HG03025 (cell line): ENCODE measurements around the gene NEDD4L.

Source experiments
- ATAC-seq: cut with Tn5 transposase; IDR thresholded peaks from one replicate; pipeline ENCODE4 v1.9.1; 2021; ENCODE audit warnings: mild to moderate bottlenecking, moderate library complexity; ENCODE audit not compliant: unreplicated experiment, low FRiP score

Gene NEDD4L

GRCh38 chr18:58401191-58401590, 357.2 kb downstream of the NEDD4L start:
- ATAC-seq, result no peak

DNA sequence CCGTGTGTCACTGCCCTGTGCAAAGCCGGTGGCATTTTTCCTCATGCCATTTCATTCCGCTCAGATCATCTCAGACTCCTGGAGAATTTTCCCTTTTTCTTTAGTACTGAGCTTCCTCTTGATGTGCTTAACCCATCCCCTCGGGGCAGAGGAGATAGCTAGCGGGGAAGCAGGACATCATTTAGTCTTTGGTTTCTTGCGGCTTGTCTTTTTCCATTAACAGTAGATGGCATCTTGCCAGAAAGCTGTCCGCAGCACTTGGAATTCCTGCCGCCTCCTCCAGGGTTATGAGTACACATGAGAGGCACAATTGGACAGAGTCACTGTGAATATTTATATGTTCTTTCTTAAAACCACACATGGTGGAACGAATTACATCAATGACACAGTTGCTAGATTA, 358.2 kb downstream of the NEDD4L start:
- ATAC-seq, result no peak

DNA sequence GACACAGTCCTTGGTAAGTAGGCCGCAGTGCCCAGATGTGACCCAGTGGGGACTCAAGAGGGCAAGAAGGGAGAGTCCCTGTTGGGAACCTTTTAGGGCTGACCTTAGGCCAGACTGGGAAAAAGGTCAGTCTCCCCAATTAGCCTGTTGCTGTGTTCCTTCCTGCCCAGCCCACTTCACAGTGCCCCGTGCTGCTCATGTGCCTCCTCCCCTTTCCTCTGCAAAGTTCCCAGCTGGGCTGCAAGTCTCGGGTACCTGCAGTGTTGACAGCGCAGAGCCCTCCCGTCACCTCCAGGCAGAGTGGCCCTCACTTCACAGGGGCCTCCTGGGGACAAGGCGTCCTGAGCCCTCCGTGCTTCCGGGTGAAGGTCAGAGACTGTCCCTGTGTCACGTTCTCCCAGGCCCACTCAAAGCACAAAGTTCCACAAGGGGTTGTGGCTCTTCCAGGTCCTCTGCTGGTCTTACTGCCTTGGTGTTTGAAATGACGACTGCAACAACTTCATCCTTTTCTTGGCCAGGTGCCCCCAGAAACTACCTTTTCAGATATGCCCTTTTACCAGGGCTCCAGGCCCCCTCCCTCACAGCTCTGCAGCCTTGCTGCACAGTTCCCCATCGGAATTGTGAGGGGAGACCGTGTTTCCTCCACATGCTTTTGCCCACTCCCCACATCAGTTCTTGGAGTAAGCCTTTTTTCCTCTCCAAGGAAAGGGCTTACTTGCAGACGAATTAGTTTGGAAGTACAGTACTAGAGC, 359.1 kb downstream of the NEDD4L start:
- no peak for ATAC-seq

GRCh38 chr18:58403799-58404455, 359.9 kb downstream of the NEDD4L start:
- no peak for ATAC-seq

GRCh38 chr18:58405107-58405898, 361.3 kb downstream of the NEDD4L start:
- ATAC-seq, result no peak

GRCh38 chr18:58407263-58407648, 363.2 kb downstream of the NEDD4L start:
- no peak for ATAC-seq

GRCh38 chr18:58407649-58408407, 363.8 kb downstream of the NEDD4L start:
- no peak for ATAC-seq

DNA sequence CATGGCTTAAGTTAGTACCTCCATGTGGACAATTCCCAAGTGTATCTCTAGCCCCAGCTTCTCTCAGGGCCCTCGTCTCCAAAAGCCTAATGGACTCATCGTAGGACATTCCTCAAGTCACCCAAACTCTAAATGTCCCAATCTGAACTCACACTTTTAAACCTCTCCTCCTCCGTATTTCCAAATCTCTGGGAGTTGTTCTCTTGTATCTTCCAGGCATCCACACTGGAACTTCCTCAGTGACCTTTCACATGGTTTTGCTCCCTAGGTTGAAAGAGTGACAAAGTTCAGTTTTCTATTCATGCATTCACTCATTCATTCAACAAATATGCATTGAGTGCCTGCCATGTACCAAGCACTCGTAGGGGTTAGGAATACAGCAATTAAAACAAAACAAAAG, 364.6 kb downstream of the NEDD4L start:
- ATAC-seq, result no peak

DNA sequence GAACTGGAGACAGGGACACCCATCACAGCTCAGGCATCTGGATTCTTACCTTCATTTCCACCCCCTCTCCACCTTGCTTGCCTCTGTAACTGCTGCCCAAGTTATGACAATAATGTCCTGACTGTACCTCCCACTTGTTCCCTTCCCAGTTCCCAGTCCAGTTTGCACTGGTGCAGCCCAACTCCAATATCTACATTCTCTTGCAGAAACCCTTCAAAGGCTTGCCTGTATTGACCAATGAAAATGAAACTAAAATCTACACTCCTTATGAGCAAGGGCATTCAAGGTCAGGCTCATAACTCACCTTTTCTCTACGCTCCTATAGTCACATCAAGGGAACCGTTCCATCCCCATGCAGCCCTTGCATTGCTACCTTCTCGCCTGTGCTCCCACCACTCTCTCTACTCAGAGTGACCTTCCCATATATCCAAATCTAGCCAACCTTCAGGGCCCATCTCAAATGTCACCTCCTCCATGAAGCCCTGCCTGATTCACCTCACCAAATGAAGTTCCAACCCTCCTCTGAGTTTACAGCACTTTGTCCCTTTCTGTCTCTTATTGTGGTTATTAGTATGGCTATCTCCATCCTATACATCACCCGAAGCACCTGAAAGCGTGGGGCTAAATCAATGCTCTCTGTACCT, 365.9 kb downstream of the NEDD4L start:
- ATAC-seq, result no peak

GRCh38 chr18:58411323-58411722, 367.3 kb downstream of the NEDD4L start:
- ATAC-seq, result no peak

GRCh38 chr18:58412844-58413666, 369.0 kb downstream of the NEDD4L start:
- ATAC-seq, result no peak

DNA sequence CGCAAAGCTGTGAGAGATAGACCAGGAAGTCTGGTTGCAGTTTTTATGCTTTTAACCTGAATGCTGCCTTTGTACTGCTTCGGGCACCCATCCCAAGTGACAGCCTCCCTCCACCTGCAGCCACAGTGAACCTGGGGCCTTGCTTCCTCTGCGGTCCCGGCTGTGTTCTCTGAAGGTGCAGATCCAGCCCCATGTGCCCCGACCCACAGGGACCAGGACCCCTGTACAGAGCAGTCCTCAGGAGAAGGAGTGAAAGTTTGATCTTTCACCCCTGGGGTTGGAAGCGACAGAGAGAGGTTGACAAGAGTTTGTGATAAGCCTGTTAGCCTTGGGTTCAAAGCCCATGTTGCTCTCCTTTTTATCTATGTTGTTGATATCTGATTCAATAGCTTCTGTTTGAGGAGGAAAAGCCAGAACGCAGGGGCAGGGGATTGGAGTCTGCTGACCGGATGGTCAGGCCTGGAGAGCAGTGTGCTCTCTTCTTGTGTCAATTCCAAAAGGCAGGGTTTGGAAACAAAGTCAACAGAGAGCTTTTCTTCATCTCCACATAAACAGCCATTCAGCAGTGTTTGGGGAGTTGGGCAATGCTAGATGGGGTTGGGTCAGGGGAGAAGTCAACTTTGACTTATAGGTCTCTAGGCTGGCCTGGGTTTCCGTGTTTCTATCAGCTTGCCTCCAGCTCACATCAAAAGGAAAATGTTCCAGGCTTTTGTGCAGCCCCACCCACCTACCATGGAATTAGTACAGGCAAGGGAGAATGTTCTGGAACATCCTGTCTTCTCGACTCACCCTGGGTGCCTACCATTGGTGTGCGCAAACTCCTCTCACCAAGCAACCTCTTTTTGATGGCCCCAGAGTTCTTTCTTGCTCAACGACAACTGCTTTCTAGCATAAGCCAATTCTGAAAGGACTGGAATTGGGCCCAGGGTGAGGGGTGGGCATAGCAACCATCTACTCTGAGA, 369.9 kb downstream of the NEDD4L start:
- no peak for ATAC-seq

- ATAC-seq, result no peak
Observed at GRCh38 chr18:58416014-58416703, 372.1 kb downstream of the NEDD4L start.

- no peak for ATAC-seq
Observed at GRCh38 chr18:58416704-58417683, 373.0 kb downstream of the NEDD4L start.

GRCh38 chr18:58417752-58418151, 373.7 kb downstream of the NEDD4L start:
- ATAC-seq, result no peak

- no peak for ATAC-seq
Observed at GRCh38 chr18:58418361-58418760, 374.3 kb downstream of the NEDD4L start.
